Endothelial cell of umbilical vein (primary cell): Measurements from ENCODE around the gene LMF1. TPM values are rescaled to one million over a fixed set of nuclear protein-coding genes. Genes with fewer than 3 reads are reported as not detected.

ENCODE experiments used
- BruUV-seq: library from RNA; stranded (reverse); fragments of 400-500 nt; replicated peaks from 2 replicates; lab custom pipeline; 2021; lab: Mats Ljungman, UMichigan
- CTCF ChIA-PET: fragments of 300-600, 350-600 bp; sonication (Branson Sonifier 250); formaldehyde crosslinking; loops from one replicate; lab custom pipeline; 2021; ENCODE audit warnings: antibody characterized with exemption, inconsistent platforms; lab: Charles Lee
- POLR2A ChIA-PET: fragments of 300-600, 350-600 bp; sonication (Branson Sonifier 250); formaldehyde crosslinking; loops from one replicate; lab custom pipeline; 2021; ENCODE audit warnings: antibody characterized with exemption, inconsistent platforms; lab: Charles Lee
- DNase-seq: peaks from one replicate; pipeline ENCODE4 v3.0.0-alpha.2; 2011; ENCODE audit warnings: low read depth, low spot score
- FAIRE-seq: peaks from 2 replicates; lab custom pipeline; 2011; peaks lifted over from hg19 to GRCh38; lab: Jason Lieb, UNC
- H2AFZ ChIP-seq: 2 replicates; pipeline ENCODE4 v1.6.0; 2012; ENCODE audit warnings: low read depth, low read length, control low read depth, inconsistent platforms
- H3K27ac ChIP-seq: 2 replicates; pipeline ENCODE4 v1.5.1; 2011; ENCODE audit warnings: low read depth, mild to moderate bottlenecking, control low read depth, low read length, moderate library complexity; ENCODE audit not compliant: insufficient read depth
- H3K27me3 ChIP-seq, 2 experiments: 2 replicates each; pipeline versions ENCODE4 v1.6.0 to v1.6.1; 2011; ENCODE audit warnings: low read length in 2 of 2, mixed read lengths in 1 of 2; ENCODE audit not compliant: control insufficient read depth in 2 of 2, insufficient read depth in 2 of 2
- H3K36me3 ChIP-seq, 2 experiments: 2 replicates in 1 of 2; 3 replicates in 1 of 2; pipeline ENCODE4 v1.5.1; 2011; ENCODE audit warnings: low read length in 2 of 2, mild to moderate bottlenecking in 1 of 2, moderate library complexity in 1 of 2; ENCODE audit not compliant: control insufficient read depth in 2 of 2, insufficient read depth in 2 of 2; ENCODE audit errors: extremely low read depth in 1 of 2
- H3K4me1 ChIP-seq: 3 replicates; pipeline ENCODE4 v1.5.1; 2011; ENCODE audit warnings: mild to moderate bottlenecking, low read length; ENCODE audit not compliant: control insufficient read depth, insufficient read depth; ENCODE audit errors: extremely low read depth
- H3K4me2 ChIP-seq: 2 replicates; pipeline ENCODE4 v1.6.1; 2011; ENCODE audit warnings: low read length, control low read depth, mixed read lengths; ENCODE audit not compliant: insufficient read depth
- H3K4me3 ChIP-seq, 3 experiments: fragments of 200-600 bp in 1 of 3; sonication (generic), shearing (Covaris generic) in 1 of 3; replicated peaks in 1 of 3; 2 replicates each; pipeline ENCODE4 v1.5.1; 2011 to 2016; ENCODE audit warnings: control low read depth in 3 of 3, low read length in 3 of 3, mild to moderate bottlenecking in 2 of 3, inconsistent platforms in 1 of 3, low read depth in 1 of 3, moderate library complexity in 1 of 3; ENCODE audit not compliant: insufficient read depth in 1 of 3
- H3K79me2 ChIP-seq: 2 replicates; pipeline ENCODE4 v1.6.0; 2012; ENCODE audit warnings: low read length, inconsistent platforms; ENCODE audit not compliant: control insufficient read depth, insufficient read depth
- H3K9ac ChIP-seq: replicated peaks from 2 replicates; pipeline ENCODE3; 2011; ENCODE audit warnings: low read length, control low read depth; ENCODE audit not compliant: insufficient read depth; ENCODE audit errors: extremely low read depth
- H3K9me1 ChIP-seq: replicated peaks from 3 replicates; pipeline ENCODE4 v1.6.0; 2011; ENCODE audit warnings: mild to moderate bottlenecking, low read length; ENCODE audit not compliant: control insufficient read depth, insufficient read depth; ENCODE audit errors: extremely low read depth
- H3K9me3 ChIP-seq: replicated peaks from 2 replicates; pipeline ENCODE4 v1.5.1; 2012; ENCODE audit warnings: low read length, inconsistent platforms; ENCODE audit not compliant: control insufficient read depth, insufficient read depth
- H4K20me1 ChIP-seq: replicated peaks from 2 replicates; pipeline ENCODE3; 2011; ENCODE audit warnings: mild to moderate bottlenecking, low read length; ENCODE audit not compliant: control insufficient read depth, insufficient read depth; ENCODE audit errors: extremely low read depth
- CTCF ChIP-seq, 2 donors: IDR thresholded peaks; 1 replicate in 1 of 2; 2 replicates in 1 of 2; pipeline ENCODE4 v1.5.1; 2011; ENCODE audit warnings: low read length in 2 of 2, mild to moderate bottlenecking in 2 of 2, moderate library complexity in 2 of 2, control low read depth in 1 of 2, inconsistent platforms in 1 of 2, low read depth in 1 of 2; ENCODE audit not compliant: insufficient read depth in 1 of 2; ENCODE audit errors: extremely low read depth in 1 of 2
- EZH2 ChIP-seq: IDR thresholded peaks from 2 replicates; pipeline ENCODE4 v1.6.1; 2012; ENCODE audit warnings: borderline replicate concordance, low read depth, mild to moderate bottlenecking, moderate library complexity, low read length, inconsistent platforms; ENCODE audit not compliant: severe bottlenecking
- FOS ChIP-seq: IDR thresholded peaks from 2 replicates; pipeline ENCODE4 v1.6.1; 2011; ENCODE audit warnings: mild to moderate bottlenecking, low read length, moderate library complexity, borderline replicate concordance; ENCODE audit not compliant: insufficient read depth
- GATA2 ChIP-seq: IDR thresholded peaks from 2 replicates; pipeline ENCODE4 v1.7.0; 2011; ENCODE audit warnings: low read depth, mild to moderate bottlenecking, moderate library complexity, mixed read lengths, low read length; ENCODE audit not compliant: insufficient read length, insufficient read depth
- JUN ChIP-seq: IDR thresholded peaks from 2 replicates; pipeline ENCODE4 v1.6.1; 2011; ENCODE audit warnings: borderline replicate concordance, low read depth; ENCODE audit not compliant: insufficient read length, insufficient read depth
- MYC ChIP-seq: IDR thresholded peaks from one replicate; pipeline ENCODE4 v1.6.1; 2011; ENCODE audit warnings: mild to moderate bottlenecking, low read depth, low read length
- POLR2A ChIP-seq: IDR thresholded peaks from 2 replicates; pipeline ENCODE4 v1.6.1; 2012; ENCODE audit warnings: low read depth, mild to moderate bottlenecking, control low read depth, low read length
- POLR2AphosphoS5 ChIP-seq: IDR thresholded peaks from 2 replicates; pipeline ENCODE4 v1.6.1; 2012; ENCODE audit warnings: low read depth, mild to moderate bottlenecking, control low read depth, low read length, moderate library complexity; ENCODE audit not compliant: insufficient read depth
- dilution Hi-C: fragments of 300-500 bp; cut with MboI; formaldehyde crosslinking; loops from one replicate; pipeline ENCODE4 v1.15.0; 2019; ENCODE audit warnings: low sequenced_read_pairs; ENCODE audit not compliant: extremely low pct_ligation_motif_present
- intact Hi-C: fragments of 100-400 bp; cut with micrococcal nuclease; formaldehyde crosslinking; loops from one replicate; pipeline ENCODE4 v1.10.0; 2022
- polyA plus RNA-seq, 4 experiments: library from polyadenylated mRNA; depleted of rRNA in 3 of 4; stranded (reverse) in 3 of 4; unstranded in 1 of 4; fragments of >200 nt; gene quantifications; 2 replicates each; pipeline versions ENCODE4 v1.2.1 to v1.2.3, GENCODE V29; 2011 to 2012; ENCODE audit warnings: missing spikeins in 1 of 4
- total RNA-seq: library from RNA; stranded (reverse); gene quantifications from 2 replicates; pipeline ENCODE4 v1.2.3, GENCODE V29; 2021
- TF ChIP-seq, protein P1 (sequence below): IDR thresholded peaks from 2 replicates; pipeline ENCODE4 v1.6.1; 2011; ENCODE audit not compliant: insufficient read depth, insufficient read length

LMF1 gene
- total and polyA plus RNA-seq, 2 donors (not counting 3 experiments of a cell fraction or from before 2014, with no cell fraction given): 17.8 TPM

- dilution Hi-C loops: no loop called here
- DNase-seq (no peak), FAIRE-seq (no peak)
- no TSS peak for BruUV-seq
- POLR2A ChIA-PET: no interaction called here
- no peak overlapping the region for H3K27ac ChIP-seq
- H3K27me3 ChIP-seq: no peaks in the 10 kb centered on the region
- H3K4me1 ChIP-seq: no peaks in the 10 kb centered on the region
- no peak overlapping the region for H3K9ac ChIP-seq
- no peaks in the 10 kb centered on the region for H4K20me1 ChIP-seq
- no peak overlapping the region for H3K4me2 ChIP-seq
- H3K9me3 ChIP-seq: no peaks in the 10 kb centered on the region
- intact Hi-C loops: no loop called here
- H3K79me2 ChIP-seq: no peaks in the 10 kb centered on the region
- no peak overlapping the region for H3K4me3 ChIP-seq
- TF ChIP-seq, protein P1, sequence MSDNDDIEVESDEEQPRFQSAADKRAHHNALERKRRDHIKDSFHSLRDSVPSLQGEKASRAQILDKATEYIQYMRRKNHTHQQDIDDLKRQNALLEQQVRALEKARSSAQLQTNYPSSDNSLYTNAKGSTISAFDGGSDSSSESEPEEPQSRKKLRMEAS: no peak
- no peak for TF ChIP-seq MYC
- no peak for TF ChIP-seq EZH2
- no peak for TF ChIP-seq GATA2
- TF ChIP-seq POLR2A: no peak
- no peak for TF ChIP-seq JUN
- TF ChIP-seq CTCF (IDR thresholded peaks at IDR 0.05; ENCODE audit: extremely low read depth in 1 of 2, insufficient read depth in 1 of 2, low read depth in 1 of 2, low read length in 2 of 2): no peak
- TF ChIP-seq POLR2AphosphoS5: no peak
- TF ChIP-seq FOS: no peak
- H3K36me3 ChIP-seq: no peaks in the 10 kb centered on the region
- CTCF ChIA-PET: no interaction called here
- no peak overlapping the region for H2AFZ ChIP-seq
- no peaks in the 10 kb centered on the region for H3K9me1 ChIP-seq
Observed at GRCh38 chr16:830107-830870, 140.5 kb downstream of the LMF1 start.
